HG02852 (cell line): ENCODE data around the gene CES3.
"Not testable (repeated sequence)": the region's sequence is repeated elsewhere in the genome, so short reads cannot be mapped to it uniquely, and the experiment has no call there.

Source experiments
- ATAC-seq: cut with Tn5 transposase; IDR thresholded peaks from one replicate; pipeline ENCODE4 v1.9.1; 2021; ENCODE audit warnings: mild to moderate bottlenecking, moderate library complexity; ENCODE audit not compliant: unreplicated experiment

The CES3 gene

DNA sequence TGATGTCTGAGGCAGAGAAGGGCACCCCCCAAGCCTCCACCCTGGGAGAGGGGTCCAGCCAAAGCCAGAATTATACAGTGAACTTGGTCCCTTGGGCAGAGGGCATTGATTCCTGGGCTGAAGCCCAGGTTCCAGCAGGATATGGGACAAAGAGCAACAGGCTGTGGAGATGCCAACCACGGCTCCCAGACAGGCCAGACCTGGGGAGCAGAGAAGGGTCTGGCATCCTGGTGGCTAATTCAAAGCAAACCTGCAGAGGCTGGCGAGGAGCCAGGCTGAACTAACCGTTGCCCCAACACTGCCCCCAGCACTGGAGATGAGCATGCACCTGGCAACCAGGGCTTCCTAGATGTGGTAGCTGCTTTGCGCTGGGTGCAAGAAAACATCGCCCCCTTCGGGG is 3.0 kb downstream of the CES3 start:
- ATAC-seq: no peak

DNA sequence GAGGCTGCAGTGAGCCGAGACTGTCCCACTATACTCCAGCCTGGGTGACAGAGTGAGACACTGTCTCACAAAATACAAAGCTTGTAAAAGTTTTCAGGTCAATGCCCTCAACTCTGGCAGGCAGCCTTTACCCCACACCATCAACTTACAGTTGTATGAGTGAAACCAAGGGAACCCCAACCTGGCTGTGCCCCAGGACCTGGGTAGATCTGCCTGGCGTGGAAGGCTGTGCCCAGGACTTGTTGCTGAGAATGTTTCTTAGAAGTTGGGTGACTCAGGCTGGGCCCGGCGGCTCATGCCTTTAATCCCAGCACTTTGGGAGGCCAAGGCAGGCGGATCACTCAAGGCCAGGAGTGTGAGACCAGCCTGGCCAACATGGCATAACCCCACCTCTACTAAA is 7.8 kb downstream of the CES3 start:
- ATAC-seq: no peak

DNA sequence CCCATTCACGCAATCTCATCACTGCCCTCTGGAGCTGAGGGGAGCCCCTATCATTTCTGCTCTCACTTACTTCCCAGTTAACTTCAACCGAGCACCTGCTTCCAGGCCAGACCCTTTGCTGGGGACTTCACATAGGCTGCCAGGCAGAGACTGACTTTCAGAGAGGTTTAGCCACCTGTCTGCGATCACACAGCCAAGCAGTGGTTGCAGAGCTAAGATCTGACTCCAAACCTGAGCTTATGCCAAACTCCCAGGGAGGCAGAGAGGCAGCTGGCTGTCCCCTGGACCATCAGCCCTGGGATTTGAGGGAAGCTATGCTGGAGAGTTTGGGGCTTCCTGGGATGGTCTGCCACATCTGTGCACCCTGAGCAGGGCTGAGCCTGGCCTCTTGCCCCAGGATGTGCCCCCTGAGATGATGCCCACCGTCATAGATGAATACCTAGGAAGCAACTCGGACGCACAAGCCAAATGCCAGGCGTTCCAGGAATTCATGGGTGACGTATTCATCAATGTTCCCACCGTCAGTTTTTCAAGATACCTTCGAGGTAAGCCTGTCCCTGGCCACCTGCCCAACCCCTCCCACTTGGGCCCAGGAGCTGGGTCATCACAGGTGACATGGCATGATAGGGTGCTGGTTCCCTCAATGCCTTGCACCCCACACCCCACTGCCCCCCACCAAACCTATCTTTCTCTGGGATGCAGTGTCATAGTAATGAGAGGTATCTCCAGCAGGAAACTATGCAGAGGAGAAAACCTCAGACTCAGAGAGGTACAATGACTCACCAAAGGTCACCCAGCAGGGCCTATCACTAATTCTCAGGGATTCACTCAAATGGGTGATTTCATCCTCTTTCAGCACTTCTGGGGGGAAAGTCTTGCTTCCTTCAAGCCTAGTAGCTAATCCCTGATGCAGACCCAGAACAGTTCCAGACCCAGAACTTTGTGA is 10.0 kb downstream of the CES3 start:
- no peak for ATAC-seq

DNA sequence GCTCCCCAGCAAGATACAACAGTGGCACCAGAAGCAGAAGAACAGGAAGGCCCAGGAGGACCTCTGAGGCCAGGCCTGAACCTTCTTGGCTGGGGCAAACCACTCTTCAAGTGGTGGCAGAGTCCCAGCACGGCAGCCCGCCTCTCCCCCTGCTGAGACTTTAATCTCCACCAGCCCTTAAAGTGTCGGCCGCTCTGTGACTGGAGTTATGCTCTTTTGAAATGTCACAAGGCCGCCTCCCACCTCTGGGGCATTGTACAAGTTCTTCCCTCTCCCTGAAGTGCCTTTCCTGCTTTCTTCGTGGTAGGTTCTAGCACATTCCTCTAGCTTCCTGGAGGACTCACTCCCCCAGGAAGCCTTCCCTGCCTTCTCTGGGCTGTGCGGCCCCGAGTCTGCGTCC is 11.9 kb downstream of the CES3 start:
- ATAC-seq: no peak

- ATAC-seq: no peak
Measured at GRCh38 chr16:66973716-66974115, 12.7 kb downstream of the CES3 start.

DNA sequence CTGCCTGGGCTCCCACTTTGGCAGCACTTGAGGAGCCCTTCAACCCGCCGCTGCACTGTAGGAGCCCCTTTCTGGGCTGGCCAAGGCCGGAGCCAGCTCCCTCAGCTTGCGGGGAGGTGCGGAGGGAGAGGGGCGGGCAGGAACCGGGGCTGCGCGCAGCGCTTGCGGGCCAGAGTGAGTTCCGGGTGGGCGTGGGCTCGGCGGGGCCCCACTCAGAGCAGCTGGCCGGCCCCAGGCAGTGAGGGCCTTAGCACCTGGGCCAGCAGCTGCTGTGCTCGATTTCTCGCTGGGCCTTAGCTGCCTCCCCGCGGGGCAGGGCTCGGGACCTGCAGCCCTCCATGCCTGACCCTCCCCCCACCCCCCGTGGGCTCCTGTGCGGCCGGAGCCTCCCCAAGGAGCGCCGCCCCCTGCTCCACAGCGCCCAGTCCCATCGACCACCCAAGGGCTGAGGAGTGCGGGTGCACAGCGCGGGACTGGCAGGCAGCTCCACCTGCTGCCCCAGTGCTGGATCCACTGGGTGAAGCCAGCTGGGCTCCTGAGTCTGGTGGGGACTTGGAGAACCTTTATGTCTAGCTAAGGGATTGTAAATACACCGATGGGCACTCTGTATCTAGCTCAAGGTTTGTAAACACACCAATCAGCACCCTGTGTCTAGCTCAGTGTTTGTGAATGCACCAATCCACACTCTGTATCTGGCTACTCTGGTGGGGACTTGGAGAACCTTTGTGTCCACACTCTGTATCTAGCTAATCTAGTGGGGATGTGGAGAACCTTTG is 13.3 kb downstream of the CES3 start:
- not testable (repeated sequence) for ATAC-seq

DNA sequence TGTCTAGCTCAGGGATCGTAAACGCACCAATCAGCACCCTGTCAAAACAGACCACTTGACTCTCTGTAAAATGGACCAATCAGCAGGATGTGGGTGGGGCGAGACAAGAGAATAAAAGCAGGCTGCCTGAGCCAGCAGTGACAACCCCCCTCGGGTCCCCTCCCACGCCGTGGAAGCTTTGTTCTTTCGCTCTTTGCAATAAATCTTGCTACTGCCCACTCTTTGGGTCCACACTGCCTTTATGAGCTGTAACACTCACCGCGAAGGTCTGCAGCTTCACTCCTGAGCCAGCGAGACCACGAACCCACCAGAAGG is 13.8 kb downstream of the CES3 start:
- ATAC-seq: not testable (repeated sequence)

- no peak for ATAC-seq
Measured at GRCh38 chr16:66975302-66975893, 14.3 kb downstream of the CES3 start.

- ATAC-seq: no peak
Measured at GRCh38 chr16:66976746-66977145, 15.7 kb downstream of the CES3 start.

- ATAC-seq: peak; percentile 83
Measured at GRCh38 chr16:66977341-66978113, 16.5 kb downstream of the CES3 start.

GRCh38 chr16:66979011-66979717 is 18.1 kb downstream of the CES3 start:
- ATAC-seq: no peak

DNA sequence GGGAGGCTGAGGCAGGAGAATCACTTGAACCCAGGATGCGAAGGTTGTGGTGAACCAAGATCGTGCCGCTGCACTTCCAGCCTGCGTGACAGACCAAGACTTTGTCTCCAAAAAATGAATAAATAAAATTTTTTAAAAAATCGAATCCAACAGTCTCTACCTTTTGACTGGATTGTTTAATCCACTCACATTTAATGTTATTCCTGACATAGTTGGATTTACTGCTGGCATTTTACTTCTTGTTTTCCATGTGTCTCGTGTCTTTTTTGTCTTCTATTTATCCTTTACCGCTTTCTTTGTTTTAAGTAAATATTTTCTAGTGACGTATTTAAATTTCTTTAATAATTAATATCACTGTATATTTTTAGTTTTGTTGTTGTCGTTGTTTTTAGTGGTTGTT is 22.0 kb downstream of the CES3 start:
- no peak for ATAC-seq

DNA sequence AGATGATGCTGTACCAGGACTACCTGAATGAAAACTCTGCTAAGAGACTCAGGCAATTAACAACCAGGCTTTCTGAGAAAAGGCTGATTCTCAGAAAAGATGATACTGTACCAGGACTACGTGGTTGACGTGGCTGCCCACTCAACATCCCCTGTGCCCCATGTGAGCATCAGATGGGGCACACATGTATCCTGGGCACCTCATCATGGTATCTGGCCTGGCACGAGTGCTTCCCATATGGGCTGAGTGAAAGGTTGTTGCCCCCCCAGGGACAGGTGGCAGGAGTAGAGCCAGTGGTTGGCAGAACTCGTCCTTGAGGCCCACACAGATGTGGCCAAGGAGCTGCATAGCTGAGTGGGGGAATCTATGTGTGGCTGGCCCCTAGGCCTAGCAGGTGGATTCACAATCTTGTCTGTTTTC is 23.8 kb downstream of the CES3 start:
- no peak for ATAC-seq

GRCh38 chr16:66986559-66986958 is 25.5 kb downstream of the CES3 start:
- no peak for ATAC-seq

- no peak for ATAC-seq
Measured at GRCh38 chr16:66988197-66988788, 27.2 kb downstream of the CES3 start, which contains the start of gene CES4A. Gene CES4A, plus strand, starts transcription at chr16:66988589. Its CDS starts 184 bp downstream, at chr16:66988773.

GRCh38 chr16:66991545-66992077 is 30.5 kb downstream of the CES3 start:
- ATAC-seq: no peak

GRCh38 chr16:66993558-66993957 is 32.5 kb downstream of the CES3 start:
- ATAC-seq: not testable (repeated sequence)

GRCh38 chr16:66996324-66996982 is 35.4 kb downstream of the CES3 start:
- ATAC-seq: no peak

- ATAC-seq: no peak
Measured at GRCh38 chr16:66996983-66997358, 35.9 kb downstream of the CES3 start.
